H1 (cell line): ENCODE results near the gene OLFM2. TPM values are rescaled to one million over a fixed set of nuclear protein-coding genes. Genes with fewer than 3 reads are reported as not detected.

Experiments used
- BACH1 ChIP-seq: IDR thresholded peaks from 2 replicates; pipeline ENCODE4 v1.6.1; 2012; ENCODE audit warnings: low read length, improper control_type of control experiment
- BRCA1 ChIP-seq: IDR thresholded peaks from 2 replicates; pipeline ENCODE4 v1.6.1; 2012; ENCODE audit warnings: low read depth, low read length, improper control_type of control experiment
- CBX8 ChIP-seq: fragments of 300-800, 300-1000 bp; sonication (generic); IDR thresholded peaks from 2 replicates; pipeline ENCODE4 v1.7.1; 2016; ENCODE audit warnings: low read depth, low read length, borderline replicate concordance
- CTCF ChIP-seq, 3 experiments: IDR thresholded peaks; 1 replicate in 2 of 3; 2 replicates in 1 of 3; pipeline versions ENCODE4 v1.5.1 to v1.6.1; 2011; ENCODE audit warnings: low read length in 3 of 3, mild to moderate bottlenecking in 3 of 3, inconsistent platforms in 2 of 3, low read depth in 1 of 3, moderate library complexity in 1 of 3; ENCODE audit not compliant: insufficient read depth in 1 of 3; ENCODE audit errors: control extremely low read depth in 1 of 3
- EGR1 ChIP-seq: IDR thresholded peaks from 2 replicates; pipeline ENCODE4 v1.6.1; 2011; ENCODE audit warnings: low read depth, low read length, borderline replicate concordance
- GABPA ChIP-seq: IDR thresholded peaks from 2 replicates; pipeline ENCODE4 v1.6.1; 2011; ENCODE audit warnings: mild to moderate bottlenecking, low read length, moderate library complexity, borderline replicate concordance; ENCODE audit not compliant: insufficient read depth
- HDAC6 ChIP-seq: IDR thresholded peaks from one replicate; pipeline ENCODE4 v1.7.1; 2012; ENCODE audit warnings: low read depth, mild to moderate bottlenecking, inconsistent platforms, low read length, moderate library complexity
- JUN ChIP-seq: IDR thresholded peaks from 2 replicates; pipeline ENCODE4 v1.6.1; 2011; ENCODE audit warnings: low read depth, mild to moderate bottlenecking, improper control_type of control experiment, low read length
- KDM4A ChIP-seq: IDR thresholded peaks from one replicate; pipeline ENCODE4 v1.7.1; 2012; ENCODE audit warnings: low read depth, mild to moderate bottlenecking, moderate library complexity, low read length, inconsistent platforms; ENCODE audit not compliant: severe bottlenecking
- NANOG ChIP-seq: IDR thresholded peaks from 2 replicates; pipeline ENCODE4 v1.6.1; 2011; ENCODE audit warnings: low read length, low read depth, mild to moderate bottlenecking, inconsistent platforms; ENCODE audit not compliant: insufficient read depth, poor library complexity, severe bottlenecking
- POLR2A ChIP-seq, 2 experiments: IDR thresholded peaks; 1 replicate in 1 of 2; 2 replicates in 1 of 2; pipeline ENCODE4 v1.6.1; 2011; ENCODE audit warnings: low read depth in 2 of 2, low read length in 2 of 2, mild to moderate bottlenecking in 2 of 2; ENCODE audit errors: control extremely low read depth in 1 of 2
- RAD21 ChIP-seq, 2 experiments: IDR thresholded peaks in 1 of 2; conservative IDR thresholded peaks in 1 of 2; 2 replicates each; pipeline ENCODE4 v1.6.1; 2011; ENCODE audit warnings: low read depth in 2 of 2, low read length in 2 of 2, improper control_type of control experiment in 1 of 2, inconsistent platforms in 1 of 2, mild to moderate bottlenecking in 1 of 2, moderate library complexity in 1 of 2
- SIRT6 ChIP-seq: IDR thresholded peaks from one replicate; pipeline ENCODE4 v1.7.1; 2012; ENCODE audit warnings: low read length, inconsistent platforms
- SIX5 ChIP-seq: IDR thresholded peaks from 2 replicates; pipeline ENCODE4 v1.6.1; 2011; ENCODE audit warnings: mild to moderate bottlenecking, low read depth, low read length
- SP2 ChIP-seq: IDR thresholded peaks from 2 replicates; pipeline ENCODE4 v1.6.1; 2012; ENCODE audit warnings: mild to moderate bottlenecking, low read length, inconsistent platforms
- SP4 ChIP-seq: IDR thresholded peaks from 2 replicates; pipeline ENCODE4 v1.6.1; 2012; ENCODE audit warnings: low read length, inconsistent platforms
- SRF ChIP-seq: IDR thresholded peaks from 2 replicates; pipeline ENCODE4 v1.6.1; 2011; ENCODE audit warnings: mild to moderate bottlenecking, low read depth, low read length, moderate library complexity
- TAF1 ChIP-seq: IDR thresholded peaks from 2 replicates; pipeline ENCODE4 v1.6.1; 2011; ENCODE audit warnings: mild to moderate bottlenecking, low read depth, low read length
- TAF7 ChIP-seq: optimal IDR thresholded peaks from 2 replicates; pipeline ENCODE3; 2011; ENCODE audit warnings: low read depth, mild to moderate bottlenecking, inconsistent platforms, low read length, moderate library complexity, borderline replicate concordance
- TBP ChIP-seq: IDR thresholded peaks from 2 replicates; pipeline ENCODE4 v1.6.1; 2011; ENCODE audit warnings: low read depth, low read length, improper control_type of control experiment
- TCF12 ChIP-seq: IDR thresholded peaks from 2 replicates; pipeline ENCODE4 v1.6.1; 2011; ENCODE audit warnings: low read depth, mild to moderate bottlenecking, low read length
- polyA plus RNA-seq, 7 experiments: library from polyadenylated mRNA; depleted of rRNA in 3 of 7; stranded (reverse) in 5 of 7; unstranded in 2 of 7; fragments of >200 nt in 5 of 7; fragments of 200-250 nt in 2 of 7; gene quantifications; 1 replicate in 5 of 7; 2 replicates in 1 of 7; 4 replicates in 1 of 7; pipeline versions ENCODE4 v1.2.1 to v1.2.3, GENCODE V29; 2011 to 2013; ENCODE audit warnings: missing spikeins in 2 of 7, mixed read lengths in 2 of 7
- total RNA-seq: library from RNA; stranded (reverse); fragmentation: NEBNext Ultra II Directional; extraction: Animal tissue kit (Norgen Biotek cat#: 25700); gene quantifications from 2 replicates; pipeline ENCODE4 v1.2.1, GENCODE V29; 2021
- TF ChIP-seq, protein P1 (sequence below): IDR thresholded peaks from 2 replicates; pipeline ENCODE4 v1.6.1; 2012; ENCODE audit warnings: low read length, inconsistent platforms

The OLFM2 gene
- total and polyA plus RNA-seq, 2 of the 8 experiments (the other 6 are each of a cell fraction or from before 2014, with no cell fraction given): 68.2 to 151 TPM

DNA sequence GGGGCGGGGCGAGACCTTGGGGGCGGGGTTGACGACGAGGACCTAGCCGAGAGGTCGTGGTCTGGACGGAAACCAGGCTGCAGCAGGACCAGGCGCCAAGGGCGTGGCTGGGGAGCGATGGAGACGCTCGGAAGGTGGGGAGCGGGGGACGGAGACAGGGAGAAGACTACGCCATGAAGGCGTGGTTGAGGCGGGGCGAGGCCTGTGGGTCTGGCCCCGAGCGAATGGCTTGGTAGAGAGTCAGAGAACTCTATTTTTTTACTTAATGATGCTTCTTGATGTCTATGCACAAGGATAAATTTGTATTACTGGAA is 116.8 kb downstream of the OLFM2 start (continued):
- TF ChIP-seq, protein P1, sequence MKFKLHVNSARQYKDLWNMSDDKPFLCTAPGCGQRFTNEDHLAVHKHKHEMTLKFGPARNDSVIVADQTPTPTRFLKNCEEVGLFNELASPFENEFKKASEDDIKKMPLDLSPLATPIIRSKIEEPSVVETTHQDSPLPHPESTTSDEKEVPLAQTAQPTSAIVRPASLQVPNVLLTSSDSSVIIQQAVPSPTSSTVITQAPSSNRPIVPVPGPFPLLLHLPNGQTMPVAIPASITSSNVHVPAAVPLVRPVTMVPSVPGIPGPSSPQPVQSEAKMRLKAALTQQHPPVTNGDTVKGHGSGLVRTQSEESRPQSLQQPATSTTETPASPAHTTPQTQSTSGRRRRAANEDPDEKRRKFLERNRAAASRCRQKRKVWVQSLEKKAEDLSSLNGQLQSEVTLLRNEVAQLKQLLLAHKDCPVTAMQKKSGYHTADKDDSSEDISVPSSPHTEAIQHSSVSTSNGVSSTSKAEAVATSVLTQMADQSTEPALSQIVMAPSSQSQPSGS: no peak
- TF ChIP-seq EGR1 (no peak), RAD21 (IDR thresholded peaks at IDR 0.05 in 1 of 2, conservative IDR thresholded peaks at IDR 0.05 in 1 of 2; ENCODE audit: low read depth in 2 of 2, low read length in 2 of 2) (no peak), HDAC6 (no peak), GABPA (no peak), SIRT6 (no peak), SRF (no peak), KDM4A (no peak), SP2 (no peak), SP4 (no peak), SIX5 (no peak), TCF12 (no peak), BACH1 (no peak), CTCF (IDR thresholded peaks at IDR 0.05; ENCODE audit: control extremely low read depth in 1 of 3, insufficient read depth in 1 of 3, low read depth in 1 of 3, low read length in 3 of 3) (no peak), BRCA1 (no peak), CBX8 (no peak), NANOG (no peak), POLR2A (IDR thresholded peaks at IDR 0.05; ENCODE audit: control extremely low read depth in 1 of 2, low read depth in 2 of 2, low read length in 2 of 2) (no peak), JUN (no peak), TAF7 (no peak), TAF1 (0 out of 2 replicates have a peak, but pooled peaks have one; percentile 31), TBP (peak; percentile 20; the same call in 1 of the 2 replicates)
